Suprapubic skin (tissue), 4 donors: ENCODE data around the gene CEP112.

Experiments
- EP300 ChIP-seq: sonication (generic); formaldehyde crosslinking; IDR thresholded peaks from one replicate; pipeline ENCODE4 v1.6.1; 2017; ENCODE audit warnings: antibody characterized with exemption
- POLR2A ChIP-seq, 2 donors: fragments of 450-650 bp; IDR thresholded peaks; one replicate each; pipeline ENCODE4 v1.6.1; 2017; ENCODE audit warnings: antibody characterized with exemption in 2 of 2, mild to moderate bottlenecking in 2 of 2, moderate library complexity in 2 of 2
- POLR2AphosphoS5 ChIP-seq, 3 donors: sonication (generic); formaldehyde crosslinking; IDR thresholded peaks; one replicate each; pipeline ENCODE4 v1.6.1; 2017; ENCODE audit warnings: antibody characterized with exemption in 3 of 3
- TF ChIP-seq, protein P1 (sequence below), 2 donors: fragments of 200-600 bp in 1 of 2; fragments of 450-650 bp in 1 of 2; sonication (generic) in 1 of 2; IDR thresholded peaks; one replicate each; pipeline ENCODE4 v1.5.1; 2016 to 2019; ENCODE audit warnings: antibody characterized with exemption in 2 of 2, mild to moderate bottlenecking in 1 of 2, moderate library complexity in 1 of 2

DNA sequence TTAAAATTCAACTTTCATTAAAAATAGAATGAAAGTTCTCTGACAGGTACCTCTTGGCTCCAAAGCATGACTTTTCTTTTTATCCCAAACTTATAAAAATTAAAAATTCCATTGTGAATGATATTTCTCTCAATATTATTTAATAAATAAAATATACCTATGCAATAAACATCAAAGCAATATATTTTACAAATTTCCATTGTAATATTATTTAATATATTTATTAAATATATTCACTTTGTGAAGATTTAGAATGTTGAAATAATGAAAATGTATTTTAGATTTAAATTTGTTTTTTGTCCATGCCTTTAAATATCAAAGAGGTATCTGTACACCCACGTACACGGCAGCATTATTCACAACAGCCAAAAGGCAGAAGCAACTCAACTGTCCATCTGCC, 147.8 kb downstream of the CEP112 start:
- TF ChIP-seq POLR2A (IDR thresholded peaks at IDR 0.05) (no peak), EP300 (no peak), POLR2AphosphoS5 (IDR thresholded peaks at IDR 0.05) (no peak)
- TF ChIP-seq, protein P1, sequence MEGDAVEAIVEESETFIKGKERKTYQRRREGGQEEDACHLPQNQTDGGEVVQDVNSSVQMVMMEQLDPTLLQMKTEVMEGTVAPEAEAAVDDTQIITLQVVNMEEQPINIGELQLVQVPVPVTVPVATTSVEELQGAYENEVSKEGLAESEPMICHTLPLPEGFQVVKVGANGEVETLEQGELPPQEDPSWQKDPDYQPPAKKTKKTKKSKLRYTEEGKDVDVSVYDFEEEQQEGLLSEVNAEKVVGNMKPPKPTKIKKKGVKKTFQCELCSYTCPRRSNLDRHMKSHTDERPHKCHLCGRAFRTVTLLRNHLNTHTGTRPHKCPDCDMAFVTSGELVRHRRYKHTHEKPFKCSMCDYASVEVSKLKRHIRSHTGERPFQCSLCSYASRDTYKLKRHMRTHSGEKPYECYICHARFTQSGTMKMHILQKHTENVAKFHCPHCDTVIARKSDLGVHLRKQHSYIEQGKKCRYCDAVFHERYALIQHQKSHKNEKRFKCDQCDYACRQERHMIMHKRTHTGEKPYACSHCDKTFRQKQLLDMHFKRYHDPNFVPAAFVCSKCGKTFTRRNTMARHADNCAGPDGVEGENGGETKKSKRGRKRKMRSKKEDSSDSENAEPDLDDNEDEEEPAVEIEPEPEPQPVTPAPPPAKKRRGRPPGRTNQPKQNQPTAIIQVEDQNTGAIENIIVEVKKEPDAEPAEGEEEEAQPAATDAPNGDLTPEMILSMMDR (IDR thresholded peaks at IDR 0.05): no peak
